SK-N-SH (cell line): ENCODE results near the gene SRSF3. TPM values are rescaled to one million over a fixed set of nuclear protein-coding genes. Genes with fewer than 3 reads are reported as not detected.

Experiments
- CTCF ChIA-PET: fragments of 300-600, 350-600 bp; formaldehyde crosslinking; extraction: SDS; loops from one replicate; lab custom pipeline; 2021; lab: Yijun Ruan, JAX
- POLR2A ChIA-PET: fragments of 350-600 bp; sonication (Branson Sonifier 250); formaldehyde crosslinking; extraction: SDS; loops from one replicate; lab custom pipeline; 2020; ENCODE audit warnings: antibody characterized with exemption, inconsistent platforms; lab: Yijun Ruan, JAX
- DNase-seq: peaks from one replicate; pipeline ENCODE4 v3.0.0; 2012
- H2AFZ ChIP-seq: fragments of 200-600 bp; sonication (generic); 2 replicates; pipeline ENCODE4 v1.8.1; 2016; ENCODE audit warnings: antibody characterized with exemption, mild to moderate bottlenecking, low read depth
- H3F3A ChIP-seq: fragments of 200-600 bp; sonication (generic); replicated peaks from 2 replicates; pipeline ENCODE3; 2016; ENCODE audit warnings: antibody characterized with exemption, mild to moderate bottlenecking; ENCODE audit not compliant: insufficient read depth
- H3K27ac ChIP-seq, 2 experiments: fragments of 200-500 bp in 1 of 2; fragments of 200-600 bp in 1 of 2; sonication (Bioruptor generic) in 1 of 2; sonication (generic), shearing (Covaris generic) in 1 of 2; 2 replicates each; pipeline versions ENCODE4 v1.5.1 to v1.6.1; 2014 to 2016; ENCODE audit warnings: low read depth in 2 of 2, inconsistent platforms in 1 of 2, low read length in 1 of 2, mild to moderate bottlenecking in 1 of 2, mixed read lengths in 1 of 2
- H3K27me3 ChIP-seq: fragments of 200-600 bp; sonication (generic), shearing (Covaris generic); 2 replicates; pipeline ENCODE4 v1.6.1; 2016; ENCODE audit warnings: mixed run types; ENCODE audit not compliant: insufficient read depth
- H3K36me3 ChIP-seq, 2 experiments: fragments of 200-500 bp in 1 of 2; fragments of 200-600 bp in 1 of 2; sonication (Bioruptor generic) in 1 of 2; sonication (generic) in 1 of 2; replicated peaks in 1 of 2; 2 replicates each; pipeline versions ENCODE3 to v1.5.1; 2014 to 2016; ENCODE audit warnings: low read length in 1 of 2, mild to moderate bottlenecking in 1 of 2; ENCODE audit not compliant: insufficient read depth in 2 of 2, control insufficient read depth in 1 of 2
- H3K4me1 ChIP-seq, 2 experiments: fragments of 200-500 bp in 1 of 2; fragments of 200-600 bp in 1 of 2; sonication (Bioruptor generic) in 1 of 2; sonication (generic), shearing (Covaris generic) in 1 of 2; 2 replicates each; pipeline versions ENCODE4 v1.5.1 to v1.6.1; 2014 to 2016; ENCODE audit warnings: low read depth in 1 of 2, low read length in 1 of 2, mixed run types in 1 of 2; ENCODE audit not compliant: insufficient read depth in 2 of 2, control insufficient read depth in 1 of 2
- H3K4me2 ChIP-seq: fragments of 200-600 bp; sonication (generic), shearing (Covaris generic); 2 replicates; pipeline ENCODE4 v1.6.1; 2017; ENCODE audit warnings: mixed run types
- H3K4me3 ChIP-seq, 2 experiments: fragments of 200-500 bp in 1 of 2; fragments of 200-600 bp in 1 of 2; sonication (Bioruptor generic) in 1 of 2; sonication (generic), shearing (Covaris generic) in 1 of 2; 2 replicates each; pipeline versions ENCODE4 v1.5.1 to v1.8.1; 2014 to 2016; ENCODE audit warnings: low read depth in 2 of 2, inconsistent platforms in 1 of 2, low read length in 1 of 2, mild to moderate bottlenecking in 1 of 2, mixed read lengths in 1 of 2, moderate library complexity in 1 of 2
- H3K79me2 ChIP-seq: fragments of 200-600 bp; sonication (generic); 2 replicates; pipeline ENCODE4 v1.8.1; 2017; ENCODE audit warnings: mild to moderate bottlenecking; ENCODE audit not compliant: insufficient read depth
- H3K9ac ChIP-seq: fragments of 200-600 bp; sonication (generic); 2 replicates; pipeline ENCODE4 v1.6.1; 2017; ENCODE audit warnings: mixed run types
- H3K9me2 ChIP-seq: fragments of 200-600 bp; sonication (generic); 2 replicates; pipeline ENCODE4 v1.6.1; 2017; ENCODE audit warnings: mixed run types
- H3K9me3 ChIP-seq: fragments of 200-600 bp; sonication (generic); 2 replicates; pipeline ENCODE4 v1.6.1; 2017; ENCODE audit warnings: mixed run types, mild to moderate bottlenecking, moderate library complexity
- H4K20me1 ChIP-seq: fragments of 200-600 bp; sonication (generic); 2 replicates; pipeline ENCODE4 v1.6.1; 2017; ENCODE audit warnings: mild to moderate bottlenecking, mixed run types; ENCODE audit not compliant: insufficient read depth
- CHD2 ChIP-seq: fragments of 150-350 bp; IDR thresholded peaks from 2 replicates; pipeline ENCODE4 v1.6.1; 2018; ENCODE audit warnings: low read length; ENCODE audit not compliant: partially characterized antibody
- FOXM1 ChIP-seq: IDR thresholded peaks from 2 replicates; pipeline ENCODE4 v1.4.0; 2012; ENCODE audit warnings: low read depth, mild to moderate bottlenecking
- GATA2 ChIP-seq: sonication (generic); formaldehyde crosslinking; IDR thresholded peaks from 2 replicates; pipeline ENCODE4 v1.5.0; 2020; ENCODE audit warnings: mild to moderate bottlenecking, missing genetic modification reagents
- MAX ChIP-seq: IDR thresholded peaks from 2 replicates; pipeline ENCODE4 v1.4.0; 2012; ENCODE audit warnings: low read depth
- MXI1 ChIP-seq: IDR thresholded peaks from 2 replicates; pipeline ENCODE4 v1.6.1; 2012; ENCODE audit warnings: mild to moderate bottlenecking, low read depth, low read length, improper control_type of control experiment
- NRF1 ChIP-seq: IDR thresholded peaks from 2 replicates; pipeline ENCODE4 v1.6.1; 2012; ENCODE audit warnings: low read depth, mild to moderate bottlenecking, low read length
- POLR2AphosphoS5 ChIP-seq: IDR thresholded peaks from 2 replicates; pipeline ENCODE4 v1.6.1; 2012; ENCODE audit warnings: low read depth, low read length
- RCOR1 ChIP-seq: fragments of 150-350 bp; IDR thresholded peaks from 2 replicates; pipeline ENCODE4 v1.6.1; 2017; ENCODE audit warnings: antibody characterized with exemption, low read length
- REST ChIP-seq: IDR thresholded peaks from 2 replicates; pipeline ENCODE4 v1.6.1; 2012; ENCODE audit warnings: mild to moderate bottlenecking, low read depth, low read length, moderate library complexity
- SIN3A ChIP-seq: IDR thresholded peaks from 2 replicates; pipeline ENCODE4 v1.6.1; 2012; ENCODE audit warnings: low read depth, mild to moderate bottlenecking, low read length, moderate library complexity, borderline replicate concordance
- SMC3 ChIP-seq: IDR thresholded peaks from 2 replicates; pipeline ENCODE4 v1.6.1; 2012; ENCODE audit warnings: low read depth, low read length, improper control_type of control experiment
- WGBS: methylation state at CpG from one replicate; pipeline ENCODE4 v1.1.6; 2017; ENCODE audit warnings: low lambda C conversion rate; 5-methylcytosine and 5-hydroxymethylcytosine counted together
- polyA plus RNA-seq, 3 experiments: library from polyadenylated mRNA; depleted of rRNA; stranded (reverse); fragments of >200 nt; gene quantifications; 2 replicates each; pipeline ENCODE4 v1.2.3, GENCODE V29; 2012
- TF ChIP-seq, protein P1 (sequence below): IDR thresholded peaks from 2 replicates; pipeline ENCODE4 v1.4.0; 2012; ENCODE audit warnings: low read depth, borderline replicate concordance
- TF ChIP-seq, protein P2 (sequence below): fragments of 150-350 bp; IDR thresholded peaks from 2 replicates; pipeline ENCODE4 v1.6.1; 2016; ENCODE audit warnings: mild to moderate bottlenecking, low read depth, low read length

SRSF3 gene
- polyA plus RNA-seq, 1 of the 3 experiments (the other 2 are of a cell fraction) = 351 TPM

- Histone ChIP-seq H3K4me2 (no peak overlapping the region), H3K4me1 (peaks cover 0 to 4% of the 10 kb centered on the region in 2 experiments; a peak in 2 of 4 replicates), H3K9me3 (no peaks in the 10 kb centered on the region), H3K4me3 (no peak overlapping the region; a peak in 1 of 4 replicates), H4K20me1 (no peaks in the 10 kb centered on the region; the same call in 1 of the 2 replicates), H2AFZ (no peak overlapping the region), H3K27ac (no peak overlapping the region), H3K27me3 (no peaks in the 10 kb centered on the region), H3K9ac (no peak overlapping the region), H3K79me2 (peaks cover 16% of the 10 kb centered on the region), H3K36me3 (no peaks in the 10 kb centered on the region), H3F3A (peaks cover 10% of the 10 kb centered on the region), H3K9me2 (no peaks in the 10 kb centered on the region)
- DNase-seq = no peak
- no peak for TF ChIP-seq GATA2
- no peak for TF ChIP-seq MAX
- no peak for TF ChIP-seq NRF1
- TF ChIP-seq POLR2AphosphoS5 = no peak
- no peak for TF ChIP-seq RCOR1
- TF ChIP-seq, protein P1, sequence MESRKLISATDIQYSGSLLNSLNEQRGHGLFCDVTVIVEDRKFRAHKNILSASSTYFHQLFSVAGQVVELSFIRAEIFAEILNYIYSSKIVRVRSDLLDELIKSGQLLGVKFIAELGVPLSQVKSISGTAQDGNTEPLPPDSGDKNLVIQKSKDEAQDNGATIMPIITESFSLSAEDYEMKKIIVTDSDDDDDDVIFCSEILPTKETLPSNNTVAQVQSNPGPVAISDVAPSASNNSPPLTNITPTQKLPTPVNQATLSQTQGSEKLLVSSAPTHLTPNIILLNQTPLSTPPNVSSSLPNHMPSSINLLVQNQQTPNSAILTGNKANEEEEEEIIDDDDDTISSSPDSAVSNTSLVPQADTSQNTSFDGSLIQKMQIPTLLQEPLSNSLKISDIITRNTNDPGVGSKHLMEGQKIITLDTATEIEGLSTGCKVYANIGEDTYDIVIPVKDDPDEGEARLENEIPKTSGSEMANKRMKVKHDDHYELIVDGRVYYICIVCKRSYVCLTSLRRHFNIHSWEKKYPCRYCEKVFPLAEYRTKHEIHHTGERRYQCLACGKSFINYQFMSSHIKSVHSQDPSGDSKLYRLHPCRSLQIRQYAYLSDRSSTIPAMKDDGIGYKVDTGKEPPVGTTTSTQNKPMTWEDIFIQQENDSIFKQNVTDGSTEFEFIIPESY = no peak
- TF ChIP-seq FOXM1 = no peak
- no peak for TF ChIP-seq REST
- no peak for TF ChIP-seq CHD2
- TF ChIP-seq SIN3A = no peak
- TF ChIP-seq SMC3 = no peak
- TF ChIP-seq, protein P2, sequence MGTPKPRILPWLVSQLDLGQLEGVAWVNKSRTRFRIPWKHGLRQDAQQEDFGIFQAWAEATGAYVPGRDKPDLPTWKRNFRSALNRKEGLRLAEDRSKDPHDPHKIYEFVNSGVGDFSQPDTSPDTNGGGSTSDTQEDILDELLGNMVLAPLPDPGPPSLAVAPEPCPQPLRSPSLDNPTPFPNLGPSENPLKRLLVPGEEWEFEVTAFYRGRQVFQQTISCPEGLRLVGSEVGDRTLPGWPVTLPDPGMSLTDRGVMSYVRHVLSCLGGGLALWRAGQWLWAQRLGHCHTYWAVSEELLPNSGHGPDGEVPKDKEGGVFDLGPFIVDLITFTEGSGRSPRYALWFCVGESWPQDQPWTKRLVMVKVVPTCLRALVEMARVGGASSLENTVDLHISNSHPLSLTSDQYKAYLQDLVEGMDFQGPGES = no peak
- no peak for TF ChIP-seq MXI1
- 92% methylated on average over 1 of the region's 1 CpG for whole genome bisulfite sequencing
- POLR2A ChIA-PET = interaction anchor here (1.0 kb wide), 1 partner anchor 44 kb away, joined by 6 read pairs; no protein-coding TSS in a partner anchor
- CTCF ChIA-PET = no interaction called here
Measured at GRCh38 chr6:36550473-36551000, 43.6 kb upstream of the SRSF3 start.
